WTC11 (cell line): ENCODE measurements around the gene FAM200B. TPM values are rescaled to one million over a fixed set of nuclear protein-coding genes. Genes with fewer than 3 reads are reported as not detected.

ENCODE experiments used
- ATAC-seq: fragments of 200-7000 bp; cut with Tn5 transposase; 2 replicates; pipeline ENCODE4 v1.10.0; 2021; ENCODE audit warnings: mild to moderate bottlenecking, moderate library complexity
- CTCF ChIA-PET: fragments of 300-600 bp; sonication (Branson Sonifier 250); formaldehyde crosslinking; loops from one replicate; lab custom pipeline; 2021; ENCODE audit warnings: antibody characterized with exemption; lab: Charles Lee
- POLR2A ChIA-PET: fragments of 350-600 bp; sonication (Branson Sonifier 250); formaldehyde crosslinking; loops from one replicate; lab custom pipeline; 2021; ENCODE audit warnings: antibody characterized with exemption; lab: Charles Lee
- DNase-seq: peaks from one replicate; pipeline ENCODE4 v3.0.0; 2021; ENCODE audit warnings: low spot score
- H3K27ac Mint-ChIP-seq: 2 replicates; pipeline ENCODE4 v1.8.0; 2021; ENCODE audit warnings: mixed read lengths
- H3K27me3 Mint-ChIP-seq: 2 replicates; pipeline ENCODE4 v1.8.0; 2021; ENCODE audit warnings: low read depth, mild to moderate bottlenecking, moderate library complexity, mixed read lengths
- H3K36me3 Mint-ChIP-seq: 2 replicates; pipeline ENCODE4 v1.8.0; 2021; ENCODE audit warnings: mixed read lengths
- H3K4me1 Mint-ChIP-seq: 2 replicates; pipeline ENCODE4 v1.8.0; 2022; ENCODE audit warnings: mixed read lengths
- H3K4me3 Mint-ChIP-seq: 2 replicates; pipeline ENCODE4 v1.8.0; 2021; ENCODE audit warnings: mild to moderate bottlenecking, moderate library complexity, mixed read lengths
- H3K9me3 Mint-ChIP-seq: 2 replicates; pipeline ENCODE4 v1.8.0; 2021; ENCODE audit warnings: mixed read lengths
- ATF2 ChIP-seq: sonication (generic); formaldehyde crosslinking; IDR thresholded peaks from 2 replicates; pipeline ENCODE4 v1.8.1; 2022; ENCODE audit warnings: low read depth, missing genetic modification reagents, borderline replicate concordance
- CREB1 ChIP-seq: sonication (generic); formaldehyde crosslinking; IDR thresholded peaks from 2 replicates; pipeline ENCODE4 v1.8.0; 2023; ENCODE audit warnings: mild to moderate bottlenecking, missing genetic modification reagents
- CREM ChIP-seq: sonication (generic); formaldehyde crosslinking; IDR thresholded peaks from 2 replicates; pipeline ENCODE4 v1.8.1; 2022; ENCODE audit warnings: mild to moderate bottlenecking, missing genetic modification reagents, moderate library complexity
- E2F1 ChIP-seq: sonication (generic); formaldehyde crosslinking; IDR thresholded peaks from 2 replicates; pipeline ENCODE4 v1.8.0; 2022; ENCODE audit warnings: mild to moderate bottlenecking, missing genetic modification reagents
- E2F5 ChIP-seq: sonication (generic); formaldehyde crosslinking; IDR thresholded peaks from 2 replicates; pipeline ENCODE4 v1.8.1; 2022; ENCODE audit warnings: mild to moderate bottlenecking, moderate library complexity, missing genetic modification reagents
- EMX1 ChIP-seq: fragments of 250-450 bp; sonication (Bioruptor Pico); IDR thresholded peaks from 2 replicates; pipeline ENCODE4 v1.8.0; 2021; ENCODE audit warnings: mild to moderate bottlenecking
- ERG ChIP-seq: fragments of 250-450 bp; sonication (Bioruptor Pico); IDR thresholded peaks from 2 replicates; pipeline ENCODE4 v1.8.0; 2021; ENCODE audit warnings: mild to moderate bottlenecking
- ESRRA ChIP-seq: sonication (generic); formaldehyde crosslinking; IDR thresholded peaks from 2 replicates; pipeline ENCODE4 v1.8.1; 2022; ENCODE audit warnings: mild to moderate bottlenecking, missing genetic modification reagents, borderline replicate concordance
- ETV6 ChIP-seq: sonication (generic); formaldehyde crosslinking; IDR thresholded peaks from 2 replicates; pipeline ENCODE4 v1.8.1; 2022; ENCODE audit warnings: mild to moderate bottlenecking, missing genetic modification reagents
- FOXK1 ChIP-seq: sonication (generic); formaldehyde crosslinking; IDR thresholded peaks from 2 replicates; pipeline ENCODE4 v1.8.0; 2022; ENCODE audit warnings: mild to moderate bottlenecking, moderate library complexity, missing genetic modification reagents
- FOXP1 ChIP-seq: sonication (generic); formaldehyde crosslinking; IDR thresholded peaks from 2 replicates; pipeline ENCODE4 v1.8.0; 2022; ENCODE audit warnings: missing genetic modification reagents, mild to moderate bottlenecking, moderate library complexity, borderline replicate concordance
- GTF2I ChIP-seq: fragments of 250-450 bp; sonication (Bioruptor Pico); conservative IDR thresholded peaks from 2 replicates; pipeline ENCODE4 v1.4.0; 2021; ENCODE audit warnings: mild to moderate bottlenecking
- KAT7 ChIP-seq: sonication (generic); formaldehyde crosslinking; IDR thresholded peaks from 2 replicates; pipeline ENCODE4 v1.8.1; 2023; ENCODE audit warnings: missing genetic modification reagents, mild to moderate bottlenecking, borderline replicate concordance
- MAX ChIP-seq: sonication (generic); formaldehyde crosslinking; IDR thresholded peaks from 2 replicates; pipeline ENCODE4 v1.8.0; 2022; ENCODE audit warnings: mild to moderate bottlenecking, missing genetic modification reagents
- NR1H2 ChIP-seq: sonication (generic); formaldehyde crosslinking; IDR thresholded peaks from 2 replicates; pipeline ENCODE4 v1.9.0; 2021; ENCODE audit warnings: mild to moderate bottlenecking, moderate library complexity, missing genetic modification reagents
- RORB ChIP-seq: fragments of 250-450 bp; sonication (Bioruptor Pico); IDR thresholded peaks from 2 replicates; pipeline ENCODE4 v1.9.0; 2021; ENCODE audit warnings: mild to moderate bottlenecking
- SOX15 ChIP-seq: fragments of 250-450 bp; sonication (Bioruptor Pico); IDR thresholded peaks from 2 replicates; pipeline ENCODE4 v1.9.0; 2021; ENCODE audit warnings: mild to moderate bottlenecking
- SP1 ChIP-seq: sonication (generic); formaldehyde crosslinking; conservative IDR thresholded peaks from 2 replicates; pipeline ENCODE4 v1.8.1; 2022; ENCODE audit warnings: missing genetic modification reagents
- TEAD1 ChIP-seq: sonication (generic); formaldehyde crosslinking; IDR thresholded peaks from 2 replicates; pipeline ENCODE4 v1.8.0; 2022; ENCODE audit warnings: mild to moderate bottlenecking, missing genetic modification reagents
- USF1 ChIP-seq: sonication (generic); formaldehyde crosslinking; IDR thresholded peaks from 2 replicates; pipeline ENCODE4 v1.8.0; 2022; ENCODE audit warnings: mild to moderate bottlenecking, missing genetic modification reagents
- ZBTB21 ChIP-seq: sonication (generic); formaldehyde crosslinking; IDR thresholded peaks from 2 replicates; pipeline ENCODE4 v1.8.1; 2023; ENCODE audit warnings: mild to moderate bottlenecking, missing genetic modification reagents, borderline replicate concordance
- ZMAT4 ChIP-seq: fragments of 250-450 bp; sonication (Bioruptor Pico); IDR thresholded peaks from 2 replicates; pipeline ENCODE4 v1.9.0; 2021; ENCODE audit warnings: mild to moderate bottlenecking
- ZNF121 ChIP-seq: sonication (generic); formaldehyde crosslinking; IDR thresholded peaks from 2 replicates; pipeline ENCODE4 v1.8.0; 2023; ENCODE audit warnings: missing genetic modification reagents
- ZNF317 ChIP-seq: sonication (generic); formaldehyde crosslinking; IDR thresholded peaks from 2 replicates; pipeline ENCODE4 v1.8.1; 2023; ENCODE audit warnings: low read depth, mild to moderate bottlenecking, moderate library complexity, missing genetic modification reagents, borderline replicate concordance
- ZNF671 ChIP-seq: fragments of 250-450 bp; sonication (Bioruptor Pico); IDR thresholded peaks from 2 replicates; pipeline ENCODE4 v1.8.0; 2021; ENCODE audit warnings: mild to moderate bottlenecking
- ZSCAN18 ChIP-seq: fragments of 250-450 bp; sonication (Bioruptor Pico); IDR thresholded peaks from 2 replicates; pipeline ENCODE4 v2.1.2; 2022; ENCODE audit warnings: mild to moderate bottlenecking, moderate library complexity
- total RNA-seq: library from RNA; stranded (reverse); gene quantifications from 3 replicates; pipeline ENCODE4 v1.2.3, GENCODE V29; 2021

Gene FAM200B
- total RNA-seq, 1 experiment from 2014 or later, result 28.4 TPM

- H3K27ac Mint-ChIP-seq, result no peak overlapping the region
- peaks cover 25% of the 10 kb centered on the region for H3K36me3 Mint-ChIP-seq
- CTCF ChIA-PET, result no interaction called here
Measured at GRCh38 chr4:15683143-15683495, 1.5 kb downstream of the FAM200B start.

GRCh38 chr4:15684498-15684897 lies 2.9 kb downstream of the FAM200B start:
- ChIA-PET CTCF (no interaction called here), POLR2A (no interaction called here)
- H3K27ac Mint-ChIP-seq, result peak overlapping the region; percentile 95
- DNase-seq, result no peak
- H3K36me3 Mint-ChIP-seq, result peaks cover 30% of the 10 kb centered on the region
- no peaks in the 10 kb centered on the region for H3K9me3 Mint-ChIP-seq
- peak overlapping the region; percentile 51 for H3K4me3 Mint-ChIP-seq
- peak; percentile 9; the same call in 1 of the 2 replicates for ATAC-seq
- H3K27me3 Mint-ChIP-seq, result no peaks in the 10 kb centered on the region
- peaks cover 43% of the 10 kb centered on the region for H3K4me1 Mint-ChIP-seq
- TF ChIP-seq EMX1 (CRISPR knock-in tag) (no peak), CREM (no peak), ZNF671 (CRISPR knock-in tag) (no peak), ZNF121 (CRISPR knock-in tag) (no peak), RORB (CRISPR knock-in tag) (no peak), CREB1 (CRISPR knock-in tag) (no peak), ESRRA (CRISPR knock-in tag) (no peak), MAX (no peak), SOX15 (CRISPR knock-in tag) (no peak)

More at GRCh38 chr4:15683143-15683495, 1.5 kb downstream of the FAM200B start:
- TF ChIP-seq ZNF671 (CRISPR knock-in tag), result no peak
- TF ChIP-seq E2F5 (CRISPR knock-in tag), result no peak
- no peak for TF ChIP-seq ZMAT4
- no peak for TF ChIP-seq ZNF317 (CRISPR knock-in tag)
- no peak for TF ChIP-seq ZNF121 (CRISPR knock-in tag)
- TF ChIP-seq ERG (CRISPR knock-in tag), result no peak
- TF ChIP-seq ZSCAN18 (CRISPR knock-in tag), result no peak
- TF ChIP-seq FOXK1 (CRISPR knock-in tag), result no peak
- TF ChIP-seq ETV6 (CRISPR knock-in tag), result no peak
- no peak for TF ChIP-seq NR1H2 (CRISPR knock-in tag)
- no peak for ATAC-seq
- DNase-seq, result no peak
- H3K4me1 Mint-ChIP-seq, result peaks cover 57% of the 10 kb centered on the region
- POLR2A ChIA-PET, result interaction anchor here (2.8 kb wide), 1 partner anchor 28 kb away, joined by 25 read pairs; the partner anchor contains the start of gene FBXL5
- H3K27me3 Mint-ChIP-seq, result no peaks in the 10 kb centered on the region
- H3K4me3 Mint-ChIP-seq, result peak overlapping the region; percentile 99
- H3K9me3 Mint-ChIP-seq, result no peaks in the 10 kb centered on the region

- Mint-ChIP-seq H3K4me1 (peaks cover 48% of the 10 kb centered on the region), H3K9me3 (no peaks in the 10 kb centered on the region)
- no peak for ATAC-seq
- no peak for TF ChIP-seq KAT7 (CRISPR knock-in tag)
- no peak for TF ChIP-seq ZNF121 (CRISPR knock-in tag)
- no peak for TF ChIP-seq FOXP1 (CRISPR knock-in tag)
- no peak for TF ChIP-seq TEAD1
- TF ChIP-seq SP1, result no peak
- no peak for TF ChIP-seq MAX
- TF ChIP-seq ATF2 (CRISPR knock-in tag), result no peak
- TF ChIP-seq E2F1 (CRISPR knock-in tag), result no peak
- no peak for TF ChIP-seq USF1 (CRISPR knock-in tag)
- TF ChIP-seq ZBTB21 (CRISPR knock-in tag), result no peak
- TF ChIP-seq GTF2I (CRISPR knock-in tag), result no peak
- TF ChIP-seq FOXK1 (CRISPR knock-in tag), result no peak
Measured at GRCh38 chr4:15688051-15688450, 6.4 kb downstream of the FAM200B start.

More at GRCh38 chr4:15688051-15688450, 6.4 kb downstream of the FAM200B start:
- peaks cover 23% of the 10 kb centered on the region for H3K36me3 Mint-ChIP-seq
- H3K27me3 Mint-ChIP-seq, result no peaks in the 10 kb centered on the region
- H3K4me3 Mint-ChIP-seq, result no peak overlapping the region
- no peak overlapping the region for H3K27ac Mint-ChIP-seq
- DNase-seq, result no peak
- ChIA-PET CTCF (no interaction called here), POLR2A (no interaction called here)
